Measurements from ENCODE around the gene GALNT2.

Gene GALNT2

GRCh38 chr1:230144010-230144614, 77.1 kb downstream of the GALNT2 start:
- Histone ChIP-seq H3K4me3 (ENCODE audit: low read length) (no peak overlapping the region), H3K36me3 (ENCODE audit: insufficient read depth, low read length) (no peaks in the 10 kb centered on the region), H3K4me1 (ENCODE audit: insufficient read depth, low read length) (peaks cover 34% of the 10 kb centered on the region), H3K27me3 (ENCODE audit: insufficient read depth, low read length) (no peaks in the 10 kb centered on the region), H3K9me3 (ENCODE audit: insufficient read depth, low read depth, low read length) (no peaks in the 10 kb centered on the region), H3K27ac (ENCODE audit: low read depth, low read length) (no peak overlapping the region), H3K9ac (ENCODE audit: low read depth, low read length) (no peak overlapping the region)
- 91% methylated on average over 14 of the region's 14 CpGs for WGBS

GRCh38 chr1:230144758-230145504, 77.9 kb downstream of the GALNT2 start:
- no peak overlapping the region for H3K4me3 ChIP-seq (ENCODE audit: low read length)
- peaks cover 34% of the 10 kb centered on the region for H3K4me1 ChIP-seq (ENCODE audit: insufficient read depth, low read length)
- no peak overlapping the region for H3K9ac ChIP-seq (ENCODE audit: low read depth, low read length)
- H3K36me3 ChIP-seq (ENCODE audit: insufficient read depth, low read length): no peaks in the 10 kb centered on the region
- no peaks in the 10 kb centered on the region for H3K9me3 ChIP-seq (ENCODE audit: insufficient read depth, low read depth, low read length)
- no peak overlapping the region for H3K27ac ChIP-seq (ENCODE audit: low read depth, low read length)
- no peaks in the 10 kb centered on the region for H3K27me3 ChIP-seq (ENCODE audit: insufficient read depth, low read length)
- WGBS: 92% methylated on average over 11 of the region's 11 CpGs

GRCh38 chr1:230145505-230145899, 78.5 kb downstream of the GALNT2 start:
- Histone ChIP-seq H3K9ac (ENCODE audit: low read depth, low read length) (no peak overlapping the region), H3K27ac (ENCODE audit: low read depth, low read length) (no peak overlapping the region), H3K4me3 (ENCODE audit: low read length) (no peak overlapping the region), H3K36me3 (ENCODE audit: insufficient read depth, low read length) (no peaks in the 10 kb centered on the region), H3K4me1 (ENCODE audit: insufficient read depth, low read length) (peaks cover 33% of the 10 kb centered on the region), H3K9me3 (ENCODE audit: insufficient read depth, low read depth, low read length) (no peaks in the 10 kb centered on the region), H3K27me3 (ENCODE audit: insufficient read depth, low read length) (no peaks in the 10 kb centered on the region)
- 67% methylated on average over 8 of the region's 8 CpGs for WGBS

GRCh38 chr1:230145953-230146476, 79.0 kb downstream of the GALNT2 start:
- H3K27ac ChIP-seq (ENCODE audit: low read depth, low read length): no peak overlapping the region
- no peaks in the 10 kb centered on the region for H3K36me3 ChIP-seq (ENCODE audit: insufficient read depth, low read length)
- no peaks in the 10 kb centered on the region for H3K9me3 ChIP-seq (ENCODE audit: insufficient read depth, low read depth, low read length)
- no peak overlapping the region for H3K4me3 ChIP-seq (ENCODE audit: low read length)
- WGBS: 78% methylated on average over 7 of the region's 7 CpGs
- H3K9ac ChIP-seq (ENCODE audit: low read depth, low read length): no peak overlapping the region
- no peaks in the 10 kb centered on the region for H3K27me3 ChIP-seq (ENCODE audit: insufficient read depth, low read length)
- peaks cover 28% of the 10 kb centered on the region for H3K4me1 ChIP-seq (ENCODE audit: insufficient read depth, low read length)

- Histone ChIP-seq H3K27me3 (ENCODE audit: insufficient read depth, low read length) (no peaks in the 10 kb centered on the region), H3K9me3 (ENCODE audit: insufficient read depth, low read depth, low read length) (no peaks in the 10 kb centered on the region), H3K9ac (ENCODE audit: low read depth, low read length) (no peak overlapping the region), H3K36me3 (ENCODE audit: insufficient read depth, low read length) (no peaks in the 10 kb centered on the region), H3K27ac (ENCODE audit: low read depth, low read length) (no peak overlapping the region), H3K4me3 (ENCODE audit: low read length) (no peak overlapping the region), H3K4me1 (ENCODE audit: insufficient read depth, low read length) (peaks cover 24% of the 10 kb centered on the region)
- 94% methylated on average over 13 of the region's 13 CpGs for WGBS
These were observed 79.7 kb downstream of the GALNT2 start for GRCh38 chr1:230146709-230147108.

GRCh38 chr1:230147253-230148125, 80.5 kb downstream of the GALNT2 start:
- Histone ChIP-seq H3K27me3 (ENCODE audit: insufficient read depth, low read length) (no peaks in the 10 kb centered on the region), H3K27ac (ENCODE audit: low read depth, low read length) (no peak overlapping the region), H3K9me3 (ENCODE audit: insufficient read depth, low read depth, low read length) (no peaks in the 10 kb centered on the region), H3K4me1 (ENCODE audit: insufficient read depth, low read length) (peaks cover 19% of the 10 kb centered on the region), H3K36me3 (ENCODE audit: insufficient read depth, low read length) (no peaks in the 10 kb centered on the region), H3K4me3 (ENCODE audit: low read length) (no peak overlapping the region), H3K9ac (ENCODE audit: low read depth, low read length) (no peak overlapping the region)
- 88% methylated on average over 15 of the region's 15 CpGs for WGBS

- Histone ChIP-seq H3K4me3 (ENCODE audit: low read length) (no peak overlapping the region), H3K4me1 (ENCODE audit: insufficient read depth, low read length) (peaks cover 19% of the 10 kb centered on the region; the same call in 1 of the 2 replicates), H3K9me3 (ENCODE audit: insufficient read depth, low read depth, low read length) (no peaks in the 10 kb centered on the region), H3K27ac (ENCODE audit: low read depth, low read length) (no peak overlapping the region), H3K27me3 (ENCODE audit: insufficient read depth, low read length) (no peaks in the 10 kb centered on the region), H3K36me3 (ENCODE audit: insufficient read depth, low read length) (no peaks in the 10 kb centered on the region), H3K9ac (ENCODE audit: low read depth, low read length) (no peak overlapping the region)
- WGBS: 91% methylated on average over 15 of the region's 15 CpGs
These were observed 81.2 kb downstream of the GALNT2 start for GRCh38 chr1:230148126-230148652.

- Histone ChIP-seq H3K36me3 (ENCODE audit: insufficient read depth, low read length) (no peaks in the 10 kb centered on the region), H3K4me3 (ENCODE audit: low read length) (no peak overlapping the region), H3K9me3 (ENCODE audit: insufficient read depth, low read depth, low read length) (no peaks in the 10 kb centered on the region), H3K27me3 (ENCODE audit: insufficient read depth, low read length) (no peaks in the 10 kb centered on the region), H3K4me1 (ENCODE audit: insufficient read depth, low read length) (peaks cover 23% of the 10 kb centered on the region; the same call in 1 of the 2 replicates), H3K27ac (ENCODE audit: low read depth, low read length) (no peak overlapping the region), H3K9ac (ENCODE audit: low read depth, low read length) (no peak overlapping the region)
- 94% methylated on average over 11 of the region's 11 CpGs for WGBS
These were observed 81.9 kb downstream of the GALNT2 start for GRCh38 chr1:230148768-230149469.

- Histone ChIP-seq H3K9ac (ENCODE audit: low read depth, low read length) (no peak overlapping the region), H3K36me3 (ENCODE audit: insufficient read depth, low read length) (no peaks in the 10 kb centered on the region), H3K9me3 (ENCODE audit: insufficient read depth, low read depth, low read length) (no peaks in the 10 kb centered on the region), H3K4me1 (ENCODE audit: insufficient read depth, low read length) (peaks cover 23% of the 10 kb centered on the region; the same call in 1 of the 2 replicates), H3K4me3 (ENCODE audit: low read length) (no peak overlapping the region), H3K27ac (ENCODE audit: low read depth, low read length) (no peak overlapping the region), H3K27me3 (ENCODE audit: insufficient read depth, low read length) (no peaks in the 10 kb centered on the region)
- 81% methylated on average over 14 of the region's 15 CpGs for WGBS
These were observed 82.9 kb downstream of the GALNT2 start for GRCh38 chr1:230149751-230150584.

GRCh38 chr1:230150615-230151014, 83.6 kb downstream of the GALNT2 start:
- Histone ChIP-seq H3K4me1 (ENCODE audit: insufficient read depth, low read length) (peaks cover 21% of the 10 kb centered on the region; the same call in 1 of the 2 replicates), H3K27ac (ENCODE audit: low read depth, low read length) (no peak overlapping the region), H3K36me3 (ENCODE audit: insufficient read depth, low read length) (no peaks in the 10 kb centered on the region), H3K9me3 (ENCODE audit: insufficient read depth, low read depth, low read length) (no peaks in the 10 kb centered on the region), H3K27me3 (ENCODE audit: insufficient read depth, low read length) (no peaks in the 10 kb centered on the region), H3K4me3 (ENCODE audit: low read length) (no peak overlapping the region), H3K9ac (ENCODE audit: low read depth, low read length) (no peak overlapping the region)
- 91% methylated on average over 7 of the region's 7 CpGs for WGBS
